A549 treated with DMSO at 1 μM for 4 hours (cell line): ENCODE measurements around the gene PHRF1. TPM values are rescaled to one million over a fixed set of nuclear protein-coding genes. Genes with fewer than 3 reads are reported as not detected.

Experiments
- total RNA-seq: library from RNA; stranded (reverse); fragments of 200-300 nt; extraction: Qiagen RNA extraction; gene quantifications from 5 replicates; pipeline ENCODE4 v1.2.3, GENCODE V29; 2022; ENCODE audit warnings: low read depth

The PHRF1 gene
- 28.2 to 38.2 TPM (median 34.3 TPM) in 5 replicates for total RNA-seq

GRCh38 chr11:575996-576768, at the start of gene PHRF1:
Gene PHRF1, plus strand, starts transcription at chr11:576470. Its CDS starts 5,043 bp downstream, at chr11:581513.

GRCh38 chr11:535519-536454, 40.5 kb upstream of the PHRF1 start, which contains the start of gene HRAS:
Gene HRAS, minus strand, starts transcription at chr11:535576.

GRCh38 chr11:536841-537621, 39.2 kb upstream of the PHRF1 start, which contains the start of gene LRRC56:
Gene LRRC56, plus strand, starts transcription at chr11:537527. Its CDS starts 3,158 bp downstream, at chr11:540685.

GRCh38 chr11:560305-561147, 15.7 kb upstream of the PHRF1 start, which contains the start of the genes LMNTD2 and RASSF7:
Gene LMNTD2, minus strand, starts transcription at chr11:560738. Its CDS starts 22 bp downstream, at chr11:560716.
Gene RASSF7, plus strand, starts transcription at chr11:560970. Its CDS starts 799 bp downstream, at chr11:561769.

GRCh38 chr11:615504-616319, 39.4 kb downstream of the PHRF1 start, which contains the start of gene IRF7:
Gene IRF7, minus strand, starts transcription at chr11:615950. Its CDS starts 586 bp downstream, at chr11:615364.

GRCh38 chr11:624705-625635, 48.7 kb downstream of the PHRF1 start, which contains the start of gene CDHR5:
Gene CDHR5, minus strand, starts transcription at chr11:624955. Its CDS starts 53 bp downstream, at chr11:624902.

GRCh38 chr11:626475-627307, 50.4 kb downstream of the PHRF1 start, which contains the start of gene SCT:
Gene SCT, minus strand, starts transcription at chr11:627181. Its CDS starts 38 bp downstream, at chr11:627143.

GRCh38 chr11:636511-637332, 60.5 kb downstream of the PHRF1 start, which contains the start of gene DRD4:
Gene DRD4, plus strand, starts transcription at chr11:637269. Its CDS starts 36 bp downstream, at chr11:637305.

Other genes starting within 250 kb of the PHRF1 start
- gene B4GALNT4, start 207.0 kb upstream of the PHRF1 start, total RNA-seq = 12.3 to 21.3 TPM (median 16.7 TPM) in 5 replicates
- 31.8 to 41.0 TPM (median 36.8 TPM) in 5 replicates for gene PKP3, start 182.3 kb upstream of the PHRF1 start, total RNA-seq
- 68.0 to 93.2 TPM (median 84.7 TPM) in 5 replicates for gene SIGIRR, start 161.5 kb upstream of the PHRF1 start, total RNA-seq
- gene ANO9, start 134.5 kb upstream of the PHRF1 start, total RNA-seq = 0.52 to 1.3 TPM (median 0.62 TPM) in 5 replicates
- gene PTDSS2, start 126.2 kb upstream of the PHRF1 start, total RNA-seq = 32.2 to 50.9 TPM (median 44.1 TPM) in 5 replicates
- 132 to 175 TPM (median 155 TPM) in 5 replicates for gene RNH1, start 69.2 kb upstream of the PHRF1 start, total RNA-seq
- gene HRAS, start 40.9 kb upstream of the PHRF1 start, total RNA-seq = 108 to 150 TPM (median 128 TPM) in 5 replicates
- 0.40 to 0.70 TPM (median 0.55 TPM) in 5 replicates for gene LRRC56, start 38.9 kb upstream of the PHRF1 start, total RNA-seq
- gene LMNTD2, start 15.7 kb upstream of the PHRF1 start, total RNA-seq = 2.1 to 2.9 TPM (median 2.2 TPM) in 5 replicates
- gene RASSF7, start 15.5 kb upstream of the PHRF1 start, total RNA-seq = 30.2 to 36.0 TPM (median 31.5 TPM) in 5 replicates
- 4.0 to 7.8 TPM (median 6.7 TPM) in 5 replicates for gene IRF7, start 39.5 kb downstream of the PHRF1 start, total RNA-seq
- 0.02 to 0.05 TPM in 2 of 5 replicates, not detected in the others for gene CDHR5, start 48.5 kb downstream of the PHRF1 start, total RNA-seq
- gene SCT, start 50.7 kb downstream of the PHRF1 start, total RNA-seq = not detected in 5 replicates
- gene DRD4, start 60.8 kb downstream of the PHRF1 start, total RNA-seq = 0.17 to 0.43 TPM (median 0.24 TPM) in 5 replicates
- 23.3 to 39.2 TPM (median 31.9 TPM) in 5 replicates for gene DEAF1, start 118.8 kb downstream of the PHRF1 start, total RNA-seq
- gene TMEM80, start 119.3 kb downstream of the PHRF1 start, total RNA-seq = 8.4 to 10.9 TPM (median 9.5 TPM) in 5 replicates
- 71.0 to 121 TPM (median 114 TPM) in 5 replicates for gene EPS8L2, start 129.8 kb downstream of the PHRF1 start, total RNA-seq
- gene TALDO1, start 171.0 kb downstream of the PHRF1 start, total RNA-seq = 427 to 504 TPM (median 430 TPM) in 5 replicates
- gene GATD1, start 201.0 kb downstream of the PHRF1 start, total RNA-seq = 37.5 to 49.3 TPM (median 45.9 TPM) in 5 replicates
- gene CEND1, start 213.6 kb downstream of the PHRF1 start, total RNA-seq = 0.81 to 2.3 TPM (median 1.6 TPM) in 5 replicates
- gene SLC25A22, start 221.8 kb downstream of the PHRF1 start, total RNA-seq = 24.3 to 40.1 TPM (median 33.7 TPM) in 5 replicates
- gene PIDD1, start 228.8 kb downstream of the PHRF1 start, total RNA-seq = 9.7 to 16.8 TPM (median 13.3 TPM) in 5 replicates
- gene RPLP2, start 233.5 kb downstream of the PHRF1 start, total RNA-seq = 1,681 to 2,398 TPM (median 2,293 TPM) in 5 replicates
- gene PNPLA2, start 242.4 kb downstream of the PHRF1 start, total RNA-seq = 40.4 to 57.7 TPM (median 52.1 TPM) in 5 replicates